Endothelial cell of umbilical vein (primary cell): Measurements from ENCODE around the gene PAIP2. TPM values are rescaled to one million over a fixed set of nuclear protein-coding genes. Genes with fewer than 3 reads are reported as not detected.

ENCODE experiments used
- BruUV-seq: library from RNA; stranded (reverse); fragments of 400-500 nt; replicated peaks from 2 replicates; lab custom pipeline; 2021; lab: Mats Ljungman, UMichigan
- CTCF ChIA-PET: fragments of 300-600, 350-600 bp; sonication (Branson Sonifier 250); formaldehyde crosslinking; loops from one replicate; lab custom pipeline; 2021; ENCODE audit warnings: antibody characterized with exemption, inconsistent platforms; lab: Charles Lee
- POLR2A ChIA-PET: fragments of 300-600, 350-600 bp; sonication (Branson Sonifier 250); formaldehyde crosslinking; loops from one replicate; lab custom pipeline; 2021; ENCODE audit warnings: antibody characterized with exemption, inconsistent platforms; lab: Charles Lee
- DNase-seq: peaks from one replicate; pipeline ENCODE4 v3.0.0-alpha.2; 2011; ENCODE audit warnings: low read depth, low spot score
- FAIRE-seq: peaks from 2 replicates; lab custom pipeline; 2011; peaks lifted over from hg19 to GRCh38; lab: Jason Lieb, UNC
- H2AFZ ChIP-seq: 2 replicates; pipeline ENCODE4 v1.6.0; 2012; ENCODE audit warnings: low read depth, low read length, control low read depth, inconsistent platforms
- H3K27ac ChIP-seq: 2 replicates; pipeline ENCODE4 v1.5.1; 2011; ENCODE audit warnings: low read depth, mild to moderate bottlenecking, control low read depth, low read length, moderate library complexity; ENCODE audit not compliant: insufficient read depth
- H3K27me3 ChIP-seq, 2 experiments: 2 replicates each; pipeline versions ENCODE4 v1.6.0 to v1.6.1; 2011; ENCODE audit warnings: low read length in 2 of 2, mixed read lengths in 1 of 2; ENCODE audit not compliant: control insufficient read depth in 2 of 2, insufficient read depth in 2 of 2
- H3K36me3 ChIP-seq, 2 experiments: 2 replicates in 1 of 2; 3 replicates in 1 of 2; pipeline ENCODE4 v1.5.1; 2011; ENCODE audit warnings: low read length in 2 of 2, mild to moderate bottlenecking in 1 of 2, moderate library complexity in 1 of 2; ENCODE audit not compliant: control insufficient read depth in 2 of 2, insufficient read depth in 2 of 2; ENCODE audit errors: extremely low read depth in 1 of 2
- H3K4me1 ChIP-seq: 3 replicates; pipeline ENCODE4 v1.5.1; 2011; ENCODE audit warnings: mild to moderate bottlenecking, low read length; ENCODE audit not compliant: control insufficient read depth, insufficient read depth; ENCODE audit errors: extremely low read depth
- H3K4me2 ChIP-seq: 2 replicates; pipeline ENCODE4 v1.6.1; 2011; ENCODE audit warnings: low read length, control low read depth, mixed read lengths; ENCODE audit not compliant: insufficient read depth
- H3K4me3 ChIP-seq, 3 experiments: fragments of 200-600 bp in 1 of 3; sonication (generic), shearing (Covaris generic) in 1 of 3; replicated peaks in 1 of 3; 2 replicates each; pipeline ENCODE4 v1.5.1; 2011 to 2016; ENCODE audit warnings: control low read depth in 3 of 3, low read length in 3 of 3, mild to moderate bottlenecking in 2 of 3, inconsistent platforms in 1 of 3, low read depth in 1 of 3, moderate library complexity in 1 of 3; ENCODE audit not compliant: insufficient read depth in 1 of 3
- H3K79me2 ChIP-seq: 2 replicates; pipeline ENCODE4 v1.6.0; 2012; ENCODE audit warnings: low read length, inconsistent platforms; ENCODE audit not compliant: control insufficient read depth, insufficient read depth
- H3K9ac ChIP-seq: replicated peaks from 2 replicates; pipeline ENCODE3; 2011; ENCODE audit warnings: low read length, control low read depth; ENCODE audit not compliant: insufficient read depth; ENCODE audit errors: extremely low read depth
- H3K9me1 ChIP-seq: replicated peaks from 3 replicates; pipeline ENCODE4 v1.6.0; 2011; ENCODE audit warnings: mild to moderate bottlenecking, low read length; ENCODE audit not compliant: control insufficient read depth, insufficient read depth; ENCODE audit errors: extremely low read depth
- H3K9me3 ChIP-seq: replicated peaks from 2 replicates; pipeline ENCODE4 v1.5.1; 2012; ENCODE audit warnings: low read length, inconsistent platforms; ENCODE audit not compliant: control insufficient read depth, insufficient read depth
- H4K20me1 ChIP-seq: replicated peaks from 2 replicates; pipeline ENCODE3; 2011; ENCODE audit warnings: mild to moderate bottlenecking, low read length; ENCODE audit not compliant: control insufficient read depth, insufficient read depth; ENCODE audit errors: extremely low read depth
- CTCF ChIP-seq, 2 donors: IDR thresholded peaks; 1 replicate in 1 of 2; 2 replicates in 1 of 2; pipeline ENCODE4 v1.5.1; 2011; ENCODE audit warnings: low read length in 2 of 2, mild to moderate bottlenecking in 2 of 2, moderate library complexity in 2 of 2, control low read depth in 1 of 2, inconsistent platforms in 1 of 2, low read depth in 1 of 2; ENCODE audit not compliant: insufficient read depth in 1 of 2; ENCODE audit errors: extremely low read depth in 1 of 2
- EZH2 ChIP-seq: IDR thresholded peaks from 2 replicates; pipeline ENCODE4 v1.6.1; 2012; ENCODE audit warnings: borderline replicate concordance, low read depth, mild to moderate bottlenecking, moderate library complexity, low read length, inconsistent platforms; ENCODE audit not compliant: severe bottlenecking
- FOS ChIP-seq: IDR thresholded peaks from 2 replicates; pipeline ENCODE4 v1.6.1; 2011; ENCODE audit warnings: mild to moderate bottlenecking, low read length, moderate library complexity, borderline replicate concordance; ENCODE audit not compliant: insufficient read depth
- GATA2 ChIP-seq: IDR thresholded peaks from 2 replicates; pipeline ENCODE4 v1.7.0; 2011; ENCODE audit warnings: low read depth, mild to moderate bottlenecking, moderate library complexity, mixed read lengths, low read length; ENCODE audit not compliant: insufficient read length, insufficient read depth
- JUN ChIP-seq: IDR thresholded peaks from 2 replicates; pipeline ENCODE4 v1.6.1; 2011; ENCODE audit warnings: borderline replicate concordance, low read depth; ENCODE audit not compliant: insufficient read length, insufficient read depth
- MYC ChIP-seq: IDR thresholded peaks from one replicate; pipeline ENCODE4 v1.6.1; 2011; ENCODE audit warnings: mild to moderate bottlenecking, low read depth, low read length
- POLR2A ChIP-seq: IDR thresholded peaks from 2 replicates; pipeline ENCODE4 v1.6.1; 2012; ENCODE audit warnings: low read depth, mild to moderate bottlenecking, control low read depth, low read length
- POLR2AphosphoS5 ChIP-seq: IDR thresholded peaks from 2 replicates; pipeline ENCODE4 v1.6.1; 2012; ENCODE audit warnings: low read depth, mild to moderate bottlenecking, control low read depth, low read length, moderate library complexity; ENCODE audit not compliant: insufficient read depth
- dilution Hi-C: fragments of 300-500 bp; cut with MboI; formaldehyde crosslinking; loops from one replicate; pipeline ENCODE4 v1.15.0; 2019; ENCODE audit warnings: low sequenced_read_pairs; ENCODE audit not compliant: extremely low pct_ligation_motif_present
- intact Hi-C: fragments of 100-400 bp; cut with micrococcal nuclease; formaldehyde crosslinking; loops from one replicate; pipeline ENCODE4 v1.10.0; 2022
- polyA plus RNA-seq, 4 experiments: library from polyadenylated mRNA; depleted of rRNA in 3 of 4; stranded (reverse) in 3 of 4; unstranded in 1 of 4; fragments of >200 nt; gene quantifications; 2 replicates each; pipeline versions ENCODE4 v1.2.1 to v1.2.3, GENCODE V29; 2011 to 2012; ENCODE audit warnings: missing spikeins in 1 of 4
- total RNA-seq: library from RNA; stranded (reverse); gene quantifications from 2 replicates; pipeline ENCODE4 v1.2.3, GENCODE V29; 2021
- TF ChIP-seq, protein P1 (sequence below): IDR thresholded peaks from 2 replicates; pipeline ENCODE4 v1.6.1; 2011; ENCODE audit not compliant: insufficient read depth, insufficient read length

PAIP2 gene
- total and polyA plus RNA-seq, 2 donors (not counting 3 experiments of a cell fraction or from before 2014, with no cell fraction given): 52.1 to 80.4 TPM

DNA sequence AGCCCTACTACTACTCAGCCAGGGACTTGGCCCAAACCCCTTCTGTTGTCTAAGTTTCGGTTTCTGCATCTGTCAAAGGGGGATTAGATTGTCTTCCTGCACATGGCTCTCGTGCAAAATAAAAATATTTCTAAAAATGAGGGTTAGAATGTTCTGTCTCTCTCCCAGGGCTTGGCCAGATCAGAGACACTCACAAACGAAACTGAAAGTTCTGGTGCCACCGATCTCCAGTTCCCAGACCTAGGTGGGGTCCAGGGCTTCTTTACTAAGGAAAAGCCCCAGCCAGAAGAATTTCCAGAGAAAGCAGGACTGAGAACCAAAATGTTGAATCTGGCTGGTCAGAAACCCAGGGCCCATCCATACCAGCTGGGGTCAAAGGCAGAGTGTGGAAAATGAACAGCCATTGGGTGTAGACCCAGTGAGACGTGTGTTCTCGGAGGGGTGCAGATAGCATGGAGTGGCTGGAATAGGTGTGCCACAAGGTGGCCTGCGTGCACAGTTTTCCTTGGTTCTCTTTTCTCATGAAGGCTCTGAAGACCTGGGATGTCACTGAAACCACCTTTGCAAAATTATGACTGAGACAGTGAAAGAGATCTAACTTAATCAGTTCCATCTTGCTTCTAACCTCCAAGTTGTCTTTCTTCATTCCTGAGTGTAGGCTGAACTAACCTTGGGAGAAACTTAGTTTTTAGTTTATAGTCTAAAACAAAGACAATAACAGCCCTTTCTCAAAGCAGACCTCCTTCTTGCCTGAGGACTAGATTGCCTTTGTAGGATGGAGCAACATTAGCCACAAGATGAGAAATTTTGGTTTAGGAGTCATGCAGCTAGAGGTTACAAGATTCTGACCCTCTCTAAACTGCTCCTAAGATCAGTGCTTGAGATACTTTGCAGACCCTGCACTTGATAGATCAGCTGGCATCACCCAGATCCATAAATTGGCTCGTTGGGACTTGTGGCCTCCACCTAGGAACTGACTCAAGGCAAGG lies 43.7 kb downstream of the PAIP2 start:
- Histone ChIP-seq H3K4me1 (peaks cover 6% of the 10 kb centered on the region), H3K27ac (no peak overlapping the region), H3K4me3 (no peak overlapping the region), H3K4me2 (no peak overlapping the region), H3K79me2 (no peaks in the 10 kb centered on the region), H2AFZ (no peak overlapping the region), H3K9me1 (no peaks in the 10 kb centered on the region), H3K36me3 (no peaks in the 10 kb centered on the region), H3K27me3 (no peaks in the 10 kb centered on the region), H3K9ac (no peak overlapping the region), H4K20me1 (no peaks in the 10 kb centered on the region), H3K9me3 (no peaks in the 10 kb centered on the region)
- no TSS peak for BruUV-seq
- dilution Hi-C loops (no loop called here), intact Hi-C loops (no loop called here)
- FAIRE-seq: no peak
- no peak for DNase-seq
- TF ChIP-seq, protein P1, sequence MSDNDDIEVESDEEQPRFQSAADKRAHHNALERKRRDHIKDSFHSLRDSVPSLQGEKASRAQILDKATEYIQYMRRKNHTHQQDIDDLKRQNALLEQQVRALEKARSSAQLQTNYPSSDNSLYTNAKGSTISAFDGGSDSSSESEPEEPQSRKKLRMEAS: no peak
- TF ChIP-seq JUN (no peak), MYC (no peak), GATA2 (no peak), FOS (no peak), EZH2 (no peak), POLR2A (no peak), CTCF (IDR thresholded peaks at IDR 0.05; ENCODE audit: extremely low read depth in 1 of 2, insufficient read depth in 1 of 2, low read depth in 1 of 2, low read length in 2 of 2) (no peak), POLR2AphosphoS5 (no peak)
- ChIA-PET CTCF (no interaction called here), POLR2A (no interaction called here)
